HepG2 (cell line): ENCODE data around the gene TREH. TPM values are rescaled to one million over a fixed set of nuclear protein-coding genes. Genes with fewer than 3 reads are reported as not detected.

ENCODE experiments used
- ATAC-seq: fragments of 200-7000 bp; cut with Tn5 transposase; 3 replicates; pipeline ENCODE4 v1.9.1; 2020; ENCODE audit warnings: mild to moderate bottlenecking, moderate library complexity
- BruUV-seq: library from RNA; stranded (reverse); fragments of 400-500 nt; replicated peaks from 2 replicates; lab custom pipeline; 2021; lab: Mats Ljungman, UMichigan
- CTCF ChIA-PET: fragments of 300-600 bp; formaldehyde crosslinking; extraction: SDS; loops from one replicate; lab custom pipeline; 2021; ENCODE audit warnings: low total read pairs, inconsistent platforms, low intra/inter-chr PET ratio; lab: Yijun Ruan, JAX
- POLR2A ChIA-PET: fragments of 350-600 bp; sonication (Branson Sonifier 250); formaldehyde crosslinking; loops from one replicate; lab custom pipeline; 2020; ENCODE audit warnings: antibody characterized with exemption, inconsistent platforms; lab: Yijun Ruan, JAX
- DNase-seq: peaks from one replicate; pipeline ENCODE4 v3.0.0-alpha.2; 2015; ENCODE audit warnings: low spot score
- FAIRE-seq: peaks from 3 replicates; lab custom pipeline; 2011; peaks lifted over from hg19 to GRCh38; lab: Jason Lieb, UNC
- H2AFZ ChIP-seq: one replicate; pipeline ENCODE4 v1.6.1; 2011; ENCODE audit warnings: low read length, inconsistent platforms
- H3K27ac ChIP-seq: fragments of 300-600 bp; 3 replicates; pipeline ENCODE4 v1.8.0; 2011; ENCODE audit warnings: mixed run types, mild to moderate bottlenecking, mixed read lengths, low read length, inconsistent platforms; ENCODE audit not compliant: insufficient read depth; ENCODE audit errors: extremely low read length
- H3K27me3 ChIP-seq, 2 experiments: fragments of 200-600 bp in 1 of 2; 2 replicates in 1 of 2; 3 replicates in 1 of 2; pipeline versions ENCODE4 v1.6.0 to v1.8.0; 2011; ENCODE audit warnings: low read length in 2 of 2, mild to moderate bottlenecking in 2 of 2, moderate library complexity in 2 of 2, inconsistent platforms in 1 of 2; ENCODE audit not compliant: insufficient read depth in 2 of 2, control insufficient read depth in 1 of 2
- H3K36me3 ChIP-seq, 2 experiments: fragments of 200-600 bp in 1 of 2; replicated peaks in 1 of 2; 2 replicates in 1 of 2; 3 replicates in 1 of 2; pipeline versions ENCODE4 v1.5.1 to v1.8.0; 2011; ENCODE audit warnings: low read length in 2 of 2, inconsistent platforms in 1 of 2; ENCODE audit not compliant: insufficient read depth in 2 of 2, control insufficient read depth in 1 of 2
- H3K4me1 ChIP-seq: 2 replicates; pipeline ENCODE4 v1.5.1; 2012; ENCODE audit warnings: low read length, inconsistent platforms; ENCODE audit not compliant: insufficient read depth
- H3K4me2 ChIP-seq: 2 replicates; pipeline ENCODE4 v1.6.0; 2011; ENCODE audit warnings: low read depth, low read length, inconsistent platforms
- H3K4me3 ChIP-seq, 3 experiments: fragments of 200-600 bp in 1 of 3; sonication (generic), shearing (Covaris generic) in 1 of 3; replicated peaks in 1 of 3; 2 replicates each; pipeline ENCODE4 v1.5.1; 2011 to 2016; ENCODE audit warnings: low read length in 3 of 3, inconsistent platforms in 2 of 3, low read depth in 2 of 3, mild to moderate bottlenecking in 2 of 3, control low read depth in 1 of 3, mixed read lengths in 1 of 3; ENCODE audit not compliant: insufficient read depth in 1 of 3
- H3K79me2 ChIP-seq: one replicate; pipeline ENCODE4 v1.6.1; 2011; ENCODE audit warnings: low read length, inconsistent platforms; ENCODE audit not compliant: insufficient read depth
- H3K9ac ChIP-seq: 2 replicates; pipeline ENCODE4 v1.6.0; 2011; ENCODE audit warnings: mild to moderate bottlenecking, low read depth, low read length, inconsistent platforms; ENCODE audit not compliant: insufficient read depth
- H3K9me3 ChIP-seq: 2 replicates; pipeline ENCODE4 v1.5.1; 2012; ENCODE audit warnings: mild to moderate bottlenecking, low read length
- H4K20me1 ChIP-seq: 2 replicates; pipeline ENCODE4 v1.6.0; 2011; ENCODE audit warnings: inconsistent platforms, mild to moderate bottlenecking, low read length, moderate library complexity; ENCODE audit not compliant: insufficient read depth
- HMG20B ChIP-seq: conservative IDR thresholded peaks from 2 replicates; pipeline ENCODE4 v1.6.1; 2016; ENCODE audit warnings: missing genetic modification reagents, missing compliant biosample characterization
- MATR3 ChIP-seq: sonication (generic); formaldehyde crosslinking; IDR thresholded peaks from 2 replicates; pipeline ENCODE4 v1.4.0; 2020; ENCODE audit warnings: missing genetic modification reagents
- NFIC ChIP-seq: IDR thresholded peaks from 2 replicates; pipeline ENCODE4 v1.6.1; 2012; ENCODE audit warnings: mild to moderate bottlenecking, low read length, inconsistent platforms
- PCBP1 ChIP-seq: fragments of 200-400 bp; formaldehyde crosslinking; IDR thresholded peaks from 2 replicates; pipeline ENCODE4 v1.6.1; 2017; ENCODE audit warnings: mild to moderate bottlenecking, low read depth, low read length, borderline replicate concordance
- THAP11 ChIP-seq: IDR thresholded peaks from 2 replicates; pipeline ENCODE4 v1.6.1; 2016; ENCODE audit warnings: missing biosample characterization, missing genetic modification reagents
- ZFP1 ChIP-seq: IDR thresholded peaks from 2 replicates; pipeline ENCODE4 v1.6.1; 2016
- ZNF12 ChIP-seq: sonication (generic); formaldehyde crosslinking; IDR thresholded peaks from 2 replicates; pipeline ENCODE4 v1.5.0; 2020; ENCODE audit warnings: missing genetic modification reagents
- ZNF317 ChIP-seq: sonication (generic); formaldehyde crosslinking; IDR thresholded peaks from 2 replicates; pipeline ENCODE4 v1.5.0; 2020; ENCODE audit warnings: mild to moderate bottlenecking, missing genetic modification reagents
- WGBS: methylation state at CpG from one replicate; pipeline ENCODE4 v1.1.6; 2017; ENCODE audit warnings: low lambda C conversion rate; 5-methylcytosine and 5-hydroxymethylcytosine counted together
- in situ Hi-C: cut with HindIII; loops from 2 replicates; pipeline ENCODE4 v1.10.0; 2017; ENCODE audit warnings: low pct_unique_long_range_greater_than_20kb; ENCODE audit not compliant: extremely low pct_ligation_motif_present
- intact Hi-C: fragments of 100-400 bp; cut with micrococcal nuclease; formaldehyde crosslinking; loops from one replicate; pipeline ENCODE4 v1.10.0; 2022; ENCODE audit not compliant: unreplicated experiment
- polyA plus RNA-seq, 8 experiments: library from polyadenylated mRNA; depleted of rRNA in 3 of 8; stranded (reverse) in 7 of 8; unstranded in 1 of 8; fragments of >200 nt; fragmentation: Illumina TruSeq in 4 of 8; extraction: Trizol in 4 of 8; gene quantifications; 2 replicates each; pipeline versions ENCODE4 v1.2.1 to v1.2.3, GENCODE V29; 2011 to 2016; ENCODE audit warnings: low read depth in 4 of 8, missing spikeins in 1 of 8, mixed read lengths in 1 of 8; ENCODE audit not compliant: insufficient read depth in 1 of 8
- total RNA-seq, 5 experiments: library from RNA; depleted of rRNA; stranded (reverse); fragments of >200 nt; fragmentation: Illumina TruSeq; extraction: Trizol; gene quantifications; 2 replicates each; pipeline ENCODE4 v1.2.3, GENCODE V29; 2016; ENCODE audit warnings: low read depth in 1 of 5
- TF ChIP-seq, protein P1 (sequence below): sonication (generic); formaldehyde crosslinking; IDR thresholded peaks from 2 replicates; pipeline ENCODE4 v1.4.0; 2020; ENCODE audit warnings: mild to moderate bottlenecking, missing genetic modification reagents, borderline replicate concordance
- TF ChIP-seq, protein P2 (sequence below): sonication (generic); formaldehyde crosslinking; IDR thresholded peaks from 2 replicates; pipeline ENCODE4 v1.8.1; 2023; ENCODE audit warnings: mild to moderate bottlenecking, moderate library complexity, missing genetic modification reagents
- TF ChIP-seq, protein P3 (sequence below): sonication (generic); formaldehyde crosslinking; conservative IDR thresholded peaks from 2 replicates; pipeline ENCODE4 v1.5.0; 2020; ENCODE audit warnings: missing genetic modification reagents

TREH gene
- total and polyA plus RNA-seq, 2 of the 13 experiments (the other 11 are each of a cell fraction or from before 2014, with no cell fraction given) = 0.53 to 0.86 TPM

DNA sequence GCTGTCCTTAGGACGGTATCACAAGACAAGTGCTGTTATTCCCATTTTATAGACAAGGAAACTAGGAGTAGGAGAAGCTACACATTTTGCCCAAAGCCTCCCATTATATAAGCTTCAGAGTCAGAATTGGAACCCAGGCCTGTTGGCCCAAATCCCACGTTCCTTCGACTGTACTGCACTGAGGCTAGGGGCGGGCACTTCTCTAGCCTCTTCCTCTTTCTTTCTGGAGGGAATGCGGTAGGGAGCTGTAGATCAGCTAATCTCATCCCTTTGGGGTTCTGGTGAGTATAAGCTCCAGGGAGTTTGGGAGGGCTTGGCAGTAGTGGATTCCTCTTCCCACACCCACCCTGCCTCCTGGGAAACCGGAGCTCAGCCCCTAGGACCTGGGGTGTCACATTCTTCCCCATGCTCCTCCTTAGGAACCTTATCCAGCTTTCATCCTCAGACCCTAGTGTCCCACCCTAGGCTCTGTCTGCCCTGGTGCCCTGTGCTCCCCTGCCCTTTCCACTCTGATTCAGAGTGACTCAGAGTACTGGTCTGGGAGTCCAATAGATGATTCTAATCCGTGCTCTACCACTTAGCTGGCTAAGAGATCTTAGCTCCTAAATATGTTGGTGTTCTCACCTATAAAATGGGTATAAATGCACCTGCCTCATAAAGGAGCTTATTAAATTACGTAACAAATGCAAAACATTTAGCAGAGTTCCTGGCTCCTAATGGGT lies 42.7 kb downstream of the TREH start:
- FAIRE-seq = no peak
- H3K27ac ChIP-seq = no peak overlapping the region
- ChIA-PET CTCF (no interaction called here), POLR2A (interaction anchor here (4.3 kb wide), 1 partner anchor 16 kb away, joined by 29 read pairs; no protein-coding TSS in a partner anchor)
- no peaks in the 10 kb centered on the region for H3K27me3 ChIP-seq
- WGBS = 97% methylated on average over 7 of the region's 8 CpGs
- peaks cover 0 to 6% of the 10 kb centered on the region in 2 experiments; a peak in 2 of 5 replicates for H3K36me3 ChIP-seq
- no peak overlapping the region for H3K4me2 ChIP-seq
- in situ Hi-C loops (no loop called here), intact Hi-C loops (no loop called here)
- H3K9me3 ChIP-seq = no peaks in the 10 kb centered on the region
- no peak for ATAC-seq
- no TSS peak for BruUV-seq
- H3K79me2 ChIP-seq = no peaks in the 10 kb centered on the region
- TF ChIP-seq ZNF317 (CRISPR knock-in tag) = no peak
- no peak for TF ChIP-seq HMG20B (CRISPR knock-in tag)
- no peak for TF ChIP-seq PCBP1
- TF ChIP-seq, protein P1, sequence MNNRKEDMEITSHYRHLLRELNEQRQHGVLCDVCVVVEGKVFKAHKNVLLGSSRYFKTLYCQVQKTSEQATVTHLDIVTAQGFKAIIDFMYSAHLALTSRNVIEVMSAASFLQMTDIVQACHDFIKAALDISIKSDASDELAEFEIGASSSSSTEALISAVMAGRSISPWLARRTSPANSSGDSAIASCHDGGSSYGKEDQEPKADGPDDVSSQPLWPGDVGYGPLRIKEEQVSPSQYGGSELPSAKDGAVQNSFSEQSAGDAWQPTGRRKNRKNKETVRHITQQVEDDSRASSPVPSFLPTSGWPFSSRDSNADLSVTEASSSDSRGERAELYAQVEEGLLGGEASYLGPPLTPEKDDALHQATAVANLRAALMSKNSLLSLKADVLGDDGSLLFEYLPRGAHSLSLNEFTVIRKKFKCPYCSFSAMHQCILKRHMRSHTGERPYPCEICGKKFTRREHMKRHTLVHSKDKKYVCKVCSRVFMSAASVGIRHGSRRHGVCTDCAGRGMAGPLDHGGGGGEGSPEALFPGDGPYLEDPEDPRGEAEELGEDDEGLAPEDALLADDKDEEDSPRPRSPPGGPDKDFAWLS (CRISPR knock-in tag) = no peak
- TF ChIP-seq ZNF12 (CRISPR knock-in tag) = no peak
- no peak for TF ChIP-seq MATR3 (CRISPR knock-in tag)
- no peak for TF ChIP-seq THAP11 (CRISPR knock-in tag)
- TF ChIP-seq, protein P2, sequence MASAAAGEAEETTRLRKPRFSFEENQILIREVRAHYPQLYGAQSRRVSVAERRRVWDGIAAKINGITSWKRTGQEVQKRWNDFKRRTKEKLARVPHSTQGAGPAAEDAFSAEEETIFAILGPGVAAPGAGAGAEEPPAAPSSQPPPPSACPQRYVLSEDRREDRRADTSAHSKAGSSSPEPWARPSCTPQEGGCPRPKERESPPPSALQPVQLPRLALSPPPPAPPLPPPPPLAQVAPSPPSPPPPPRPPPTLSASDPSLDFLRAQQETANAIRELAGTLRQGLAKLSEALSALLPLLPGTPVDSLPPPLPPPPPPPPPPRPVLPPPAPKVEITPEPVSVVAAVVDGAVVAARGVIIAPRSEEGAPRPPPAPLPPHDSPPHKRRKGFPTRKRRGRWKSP (CRISPR knock-in tag) = no peak
- TF ChIP-seq, protein P3, sequence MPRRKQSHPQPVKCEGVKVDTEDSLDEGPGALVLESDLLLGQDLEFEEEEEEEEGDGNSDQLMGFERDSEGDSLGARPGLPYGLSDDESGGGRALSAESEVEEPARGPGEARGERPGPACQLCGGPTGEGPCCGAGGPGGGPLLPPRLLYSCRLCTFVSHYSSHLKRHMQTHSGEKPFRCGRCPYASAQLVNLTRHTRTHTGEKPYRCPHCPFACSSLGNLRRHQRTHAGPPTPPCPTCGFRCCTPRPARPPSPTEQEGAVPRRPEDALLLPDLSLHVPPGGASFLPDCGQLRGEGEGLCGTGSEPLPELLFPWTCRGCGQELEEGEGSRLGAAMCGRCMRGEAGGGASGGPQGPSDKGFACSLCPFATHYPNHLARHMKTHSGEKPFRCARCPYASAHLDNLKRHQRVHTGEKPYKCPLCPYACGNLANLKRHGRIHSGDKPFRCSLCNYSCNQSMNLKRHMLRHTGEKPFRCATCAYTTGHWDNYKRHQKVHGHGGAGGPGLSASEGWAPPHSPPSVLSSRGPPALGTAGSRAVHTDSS = no peak
- TF ChIP-seq NFIC = no peak
- TF ChIP-seq ZFP1 (CRISPR knock-in tag) = no peak
- H3K4me1 ChIP-seq = peaks cover 9% of the 10 kb centered on the region
- H2AFZ ChIP-seq = no peak overlapping the region
- H3K4me3 ChIP-seq = no peak overlapping the region
- H3K9ac ChIP-seq = no peak overlapping the region
- no peaks in the 10 kb centered on the region for H4K20me1 ChIP-seq
- no peak for DNase-seq
